ENCODE results near the gene ATP8A2. TPM values are rescaled to one million over a fixed set of nuclear protein-coding genes. Genes with fewer than 3 reads are reported as not detected.

The ATP8A2 gene
- total RNA-seq, 4 donors from 2014 or later, result 0.18 to 11.6 (median 1.8) TPM

DNA sequence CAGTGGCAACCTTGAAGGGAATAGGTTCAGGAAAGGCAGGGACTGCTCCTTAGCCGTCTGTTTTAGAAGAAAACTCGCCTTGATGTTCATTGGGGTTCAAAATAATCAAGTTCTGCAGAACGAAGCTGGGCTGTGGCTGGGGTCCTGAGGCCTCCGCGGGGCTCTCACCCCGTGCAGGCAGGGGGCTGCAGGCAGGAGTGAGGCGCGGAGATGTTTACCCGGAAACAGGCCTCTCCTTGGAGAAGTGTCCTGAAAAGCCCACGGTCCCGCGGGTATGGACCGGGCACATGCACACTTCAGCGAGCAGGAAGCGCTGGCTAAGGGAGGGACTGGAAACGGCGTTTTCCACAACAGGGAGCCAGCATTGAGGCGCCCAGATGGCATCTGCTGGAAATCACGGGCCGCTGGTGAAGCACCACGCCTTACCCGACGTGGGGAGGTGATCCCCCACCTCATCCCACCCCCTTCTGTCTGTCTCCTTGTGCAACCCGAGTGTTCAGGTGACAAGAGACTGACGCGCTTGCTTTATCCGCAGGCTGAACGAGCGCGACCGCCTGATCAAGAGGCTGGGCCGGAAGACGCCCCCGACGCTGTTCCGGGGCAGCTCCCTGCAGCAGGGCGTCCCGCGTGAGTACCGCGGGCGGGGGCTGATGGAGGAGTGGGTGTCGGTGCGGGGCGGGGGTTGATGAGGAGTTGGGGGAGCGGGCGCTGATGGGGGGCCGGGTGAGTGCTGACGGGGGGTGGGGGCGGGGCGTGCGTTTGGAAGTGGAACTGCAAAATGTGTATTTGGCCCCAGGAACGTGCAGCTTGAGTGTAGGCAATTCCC, 640.4 kb downstream of the ATP8A2 start:
- H3K4me1 ChIP-seq, result no peaks in the 10 kb centered on the region
- H3K27me3 ChIP-seq, result no peaks in the 10 kb centered on the region
- peak overlapping the region in 1 of 4 donors; percentile 40 for H3K27ac ChIP-seq
- no peak for TF ChIP-seq POLR2A (IDR thresholded peaks at IDR 0.05)
- TF ChIP-seq, protein P1, sequence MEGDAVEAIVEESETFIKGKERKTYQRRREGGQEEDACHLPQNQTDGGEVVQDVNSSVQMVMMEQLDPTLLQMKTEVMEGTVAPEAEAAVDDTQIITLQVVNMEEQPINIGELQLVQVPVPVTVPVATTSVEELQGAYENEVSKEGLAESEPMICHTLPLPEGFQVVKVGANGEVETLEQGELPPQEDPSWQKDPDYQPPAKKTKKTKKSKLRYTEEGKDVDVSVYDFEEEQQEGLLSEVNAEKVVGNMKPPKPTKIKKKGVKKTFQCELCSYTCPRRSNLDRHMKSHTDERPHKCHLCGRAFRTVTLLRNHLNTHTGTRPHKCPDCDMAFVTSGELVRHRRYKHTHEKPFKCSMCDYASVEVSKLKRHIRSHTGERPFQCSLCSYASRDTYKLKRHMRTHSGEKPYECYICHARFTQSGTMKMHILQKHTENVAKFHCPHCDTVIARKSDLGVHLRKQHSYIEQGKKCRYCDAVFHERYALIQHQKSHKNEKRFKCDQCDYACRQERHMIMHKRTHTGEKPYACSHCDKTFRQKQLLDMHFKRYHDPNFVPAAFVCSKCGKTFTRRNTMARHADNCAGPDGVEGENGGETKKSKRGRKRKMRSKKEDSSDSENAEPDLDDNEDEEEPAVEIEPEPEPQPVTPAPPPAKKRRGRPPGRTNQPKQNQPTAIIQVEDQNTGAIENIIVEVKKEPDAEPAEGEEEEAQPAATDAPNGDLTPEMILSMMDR (IDR thresholded peaks at IDR 0.05), result no peak
- H3K9me3 ChIP-seq, result no peaks in the 10 kb centered on the region
- DNase-seq, result peak in 2 of 3 donors; percentile 29 to 56
- H3K4me3 ChIP-seq, result peak overlapping the region; percentile 21 to 42 (median 34)
- no peaks in the 10 kb centered on the region for H3K36me3 ChIP-seq

DNA sequence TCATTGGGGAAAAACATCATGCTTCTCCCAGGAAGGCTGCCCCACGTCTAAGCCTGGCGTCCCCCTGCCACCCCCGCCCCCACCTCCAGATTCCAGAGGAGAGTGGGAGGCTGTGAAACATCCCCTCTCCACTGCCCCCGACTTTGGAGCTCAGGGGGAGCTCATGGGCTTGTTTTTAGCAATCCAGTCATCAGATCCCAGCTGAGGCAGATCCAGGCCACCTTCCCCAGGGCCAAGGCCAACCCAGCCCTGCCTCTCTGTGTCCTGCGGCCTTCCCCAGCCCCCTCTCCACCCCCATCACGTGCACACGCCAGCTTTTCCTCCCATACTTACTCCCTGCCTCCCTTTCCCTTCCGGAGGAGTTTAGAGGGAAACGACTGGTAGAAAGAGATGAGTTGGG, 641.2 kb downstream of the ATP8A2 start:
- Histone ChIP-seq H3K27me3 (no peaks in the 10 kb centered on the region), H3K9me3 (no peaks in the 10 kb centered on the region), H3K36me3 (no peaks in the 10 kb centered on the region), H3K27ac (no peak overlapping the region), H3K4me1 (no peaks in the 10 kb centered on the region), H3K4me3 (no peak overlapping the region)
- TF ChIP-seq POLR2A (IDR thresholded peaks at IDR 0.05), result no peak
- TF ChIP-seq, protein P1 (IDR thresholded peaks at IDR 0.05), result no peak
- no peak for DNase-seq

DNA sequence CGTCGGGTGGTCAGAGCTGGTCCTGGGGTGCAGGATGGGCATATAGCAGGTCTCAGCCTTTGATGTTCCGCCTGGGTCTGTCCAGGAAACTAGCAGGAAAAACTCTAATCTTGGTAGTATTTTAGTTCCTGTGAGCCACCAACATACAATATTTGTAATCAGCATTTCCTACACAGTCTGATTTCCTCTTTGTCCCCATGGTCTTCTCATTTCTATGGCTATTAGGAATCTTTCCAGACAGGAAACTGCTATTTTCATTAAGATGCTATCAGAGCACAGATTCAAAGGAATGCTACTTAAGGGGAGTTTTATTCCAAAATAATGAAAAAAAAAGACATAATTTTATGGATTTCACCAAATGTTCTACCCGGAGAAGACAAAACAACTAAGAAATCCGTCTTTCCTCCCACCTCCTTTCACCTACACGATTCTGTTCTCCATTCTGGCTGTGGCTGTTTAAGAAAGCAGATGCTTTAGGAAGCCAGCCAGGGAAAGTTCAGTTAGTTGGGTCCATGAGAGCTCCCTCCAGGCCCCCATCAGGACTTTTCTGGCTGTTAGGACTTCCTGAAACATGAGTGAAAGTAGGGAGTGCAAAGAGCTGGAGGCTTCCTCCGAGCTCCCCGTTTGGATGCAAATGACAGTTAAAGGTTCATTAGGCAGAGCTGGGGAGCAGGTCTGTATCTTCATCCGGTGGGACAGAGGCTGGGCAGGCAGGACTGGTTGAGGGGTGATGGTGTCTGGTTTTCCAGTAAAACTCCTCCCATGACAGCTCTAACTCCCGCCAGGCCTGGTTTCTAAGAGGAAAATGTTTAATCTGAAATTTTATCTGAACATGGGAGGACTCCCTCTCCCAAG, 643.7 kb downstream of the ATP8A2 start:
- Histone ChIP-seq H3K27me3 (no peaks in the 10 kb centered on the region), H3K4me3 (no peak overlapping the region), H3K36me3 (no peaks in the 10 kb centered on the region), H3K27ac (no peak overlapping the region), H3K9me3 (no peaks in the 10 kb centered on the region), H3K4me1 (no peaks in the 10 kb centered on the region)
- no peak for DNase-seq
- no peak for TF ChIP-seq POLR2A (IDR thresholded peaks at IDR 0.05)
- TF ChIP-seq, protein P1 (IDR thresholded peaks at IDR 0.05), result no peak

DNA sequence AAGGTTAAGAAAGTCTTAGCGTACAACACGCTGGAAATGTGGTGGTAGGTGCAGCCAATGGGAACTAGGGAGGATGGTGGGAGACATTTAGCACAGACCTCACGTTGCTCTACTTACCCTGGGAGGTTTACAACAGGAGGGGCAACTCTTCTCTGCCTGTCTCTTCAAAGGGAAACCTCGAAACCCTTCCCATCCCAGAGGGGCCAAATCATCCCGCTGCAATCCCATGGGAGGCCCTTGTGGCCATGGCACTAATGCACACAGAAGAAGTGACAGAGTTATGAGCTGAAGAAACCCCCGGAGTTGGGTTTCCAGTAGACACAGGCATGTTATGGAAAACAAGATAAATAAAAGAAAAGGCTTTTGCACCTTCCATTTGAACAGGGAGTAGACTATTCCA, 644.4 kb downstream of the ATP8A2 start:
- H3K36me3 ChIP-seq, result no peaks in the 10 kb centered on the region
- no peaks in the 10 kb centered on the region for H3K27me3 ChIP-seq
- H3K4me3 ChIP-seq, result no peak overlapping the region
- H3K27ac ChIP-seq, result no peak overlapping the region
- no peaks in the 10 kb centered on the region for H3K9me3 ChIP-seq
- no peaks in the 10 kb centered on the region for H3K4me1 ChIP-seq
- no peak for DNase-seq
- TF ChIP-seq POLR2A (IDR thresholded peaks at IDR 0.05), result no peak
- TF ChIP-seq, protein P1 (IDR thresholded peaks at IDR 0.05), result no peak

DNA sequence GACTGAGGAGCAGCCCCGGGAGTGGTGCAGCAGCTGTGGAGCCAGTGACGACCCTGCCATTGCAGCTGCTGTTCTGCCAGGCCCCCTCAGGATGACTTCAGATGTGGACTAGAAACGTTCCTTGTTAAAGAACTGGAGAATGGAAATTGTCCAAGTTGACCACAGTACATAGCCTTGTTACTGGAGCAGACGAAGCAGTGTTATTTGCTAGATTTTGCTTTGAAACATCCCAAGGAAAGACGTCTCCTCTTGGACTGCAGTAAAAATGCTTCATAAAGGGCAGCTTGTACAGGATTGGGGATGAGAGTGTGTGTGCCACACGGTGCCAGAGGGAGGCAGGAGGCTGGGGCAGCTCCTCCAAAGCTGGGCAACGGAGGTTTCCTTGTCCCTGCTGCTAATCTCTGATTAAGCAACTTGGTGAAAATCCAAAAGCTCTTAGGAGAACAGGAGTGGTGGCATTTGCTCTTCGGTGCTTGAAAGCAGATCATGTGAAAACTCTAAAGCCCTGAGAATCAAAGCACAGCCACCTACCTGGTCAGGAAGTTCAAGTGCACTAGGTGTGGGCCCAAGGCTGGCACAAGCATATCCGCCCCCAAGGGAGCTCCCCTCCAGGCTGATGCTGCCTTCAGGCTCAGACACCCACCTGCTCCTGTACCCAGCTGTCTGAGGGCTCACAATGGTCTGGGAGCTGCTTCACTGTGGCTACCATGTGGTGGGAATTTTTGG, 645.6 kb downstream of the ATP8A2 start:
- Histone ChIP-seq H3K36me3 (no peaks in the 10 kb centered on the region), H3K4me3 (no peak overlapping the region), H3K4me1 (no peaks in the 10 kb centered on the region), H3K27me3 (no peaks in the 10 kb centered on the region), H3K9me3 (no peaks in the 10 kb centered on the region), H3K27ac (no peak overlapping the region)
- no peak for DNase-seq
- no peak for TF ChIP-seq POLR2A (IDR thresholded peaks at IDR 0.05)
- TF ChIP-seq, protein P1 (IDR thresholded peaks at IDR 0.05), result no peak
